ENCODE results near the gene SLC45A1. TPM values are rescaled to one million over a fixed set of nuclear protein-coding genes. Genes with fewer than 3 reads are reported as not detected.

The SLC45A1 gene
- total and polyA plus RNA-seq, 9 of the 15 experiments (the other 6 are each of a cell fraction or from before 2014, with no cell fraction given): not detected

DNA sequence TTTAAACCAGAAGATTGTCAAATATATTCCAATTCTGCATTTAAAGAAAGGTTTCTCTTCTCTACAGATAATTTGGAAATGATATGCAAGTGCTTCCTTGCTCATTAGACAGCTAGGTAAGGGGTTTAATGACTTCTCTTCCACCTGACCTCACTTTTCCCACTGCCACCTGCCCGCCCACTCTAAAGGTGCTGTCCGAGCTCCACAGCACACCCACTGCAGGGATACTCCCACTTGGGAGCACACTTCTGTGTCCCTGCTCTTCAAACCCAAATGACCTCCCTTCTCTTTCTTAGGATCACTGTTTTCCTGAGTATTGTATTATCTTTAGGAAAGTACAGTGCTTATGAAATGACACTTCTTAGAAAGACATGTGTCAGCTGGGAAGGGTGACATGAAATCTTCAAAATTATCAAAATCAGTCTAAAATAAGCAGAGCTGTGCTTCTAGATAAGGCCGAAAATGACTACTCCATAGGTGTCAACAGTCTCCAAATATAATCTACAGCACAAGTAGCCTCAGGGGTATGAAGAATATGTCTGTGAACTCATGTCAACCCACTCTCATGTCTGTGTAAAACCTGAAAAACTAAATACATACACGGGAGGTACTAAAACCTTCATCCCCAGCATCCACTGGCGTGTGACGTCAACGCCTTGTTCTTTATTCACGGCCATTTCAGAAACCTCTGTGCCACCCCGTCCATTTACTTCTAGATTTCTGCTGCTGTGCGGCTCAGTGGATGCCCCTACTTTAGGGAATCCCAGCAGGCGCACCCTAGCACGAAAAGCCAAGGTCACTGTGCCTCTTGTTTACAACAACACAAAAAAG lies 71.0 kb downstream of the SLC45A1 start (continued):
- TF ChIP-seq ZNF224 (CRISPR knock-in tag; IDR thresholded peaks at IDR 0.05) (no peak), ZBTB26 (CRISPR knock-in tag; IDR thresholded peaks at IDR 0.05) (no peak), CREB5 (CRISPR knock-in tag; IDR thresholded peaks at IDR 0.05) (no peak), COPS2 (conservative IDR thresholded peaks at IDR 0.05) (no peak), CBX3 (IDR thresholded peaks at IDR 0.05; ENCODE audit: borderline replicate concordance in 1 of 2, low read length in 2 of 2) (no peak), GABPB1 (CRISPR knock-in tag; IDR thresholded peaks at IDR 0.05) (no peak), ELK1 (CRISPR knock-in tag; IDR thresholded peaks at IDR 0.05) (no peak), ELF1 (tag; IDR thresholded peaks at IDR 0.05) (no peak), ZNF785 (CRISPR knock-in tag; IDR thresholded peaks at IDR 0.05) (no peak), SNRNP70 (optimal IDR thresholded peaks at IDR 0.05; ENCODE audit: low read depth, low read length) (no peak), MAZ (CRISPR knock-in tag; conservative IDR thresholded peaks at IDR 0.05 in 1 of 2, IDR thresholded peaks at IDR 0.05 in 1 of 2) (no peak), ZNF778 (CRISPR knock-in tag; IDR thresholded peaks at IDR 0.05) (no peak), SMARCA5 (IDR thresholded peaks at IDR 0.05) (no peak), JUNB (CRISPR knock-in tag; conservative IDR thresholded peaks at IDR 0.05) (no peak), NFIC (IDR thresholded peaks at IDR 0.05) (peak; percentile 68), RBM15 (IDR thresholded peaks at IDR 0.05; ENCODE audit: insufficient read depth, low read length) (no peak), PTRF (tag; IDR thresholded peaks at IDR 0.05) (no peak), MAX (CRISPR knock-in tag; IDR thresholded peaks at IDR 0.05) (no peak), STAG1 (CRISPR knock-in tag; IDR thresholded peaks at IDR 0.05; ENCODE audit: borderline replicate concordance) (no peak), HNRNPH1 (optimal IDR thresholded peaks at IDR 0.05; ENCODE audit: low read depth, low read length) (no peak)
- TF ChIP-seq, protein P1, sequence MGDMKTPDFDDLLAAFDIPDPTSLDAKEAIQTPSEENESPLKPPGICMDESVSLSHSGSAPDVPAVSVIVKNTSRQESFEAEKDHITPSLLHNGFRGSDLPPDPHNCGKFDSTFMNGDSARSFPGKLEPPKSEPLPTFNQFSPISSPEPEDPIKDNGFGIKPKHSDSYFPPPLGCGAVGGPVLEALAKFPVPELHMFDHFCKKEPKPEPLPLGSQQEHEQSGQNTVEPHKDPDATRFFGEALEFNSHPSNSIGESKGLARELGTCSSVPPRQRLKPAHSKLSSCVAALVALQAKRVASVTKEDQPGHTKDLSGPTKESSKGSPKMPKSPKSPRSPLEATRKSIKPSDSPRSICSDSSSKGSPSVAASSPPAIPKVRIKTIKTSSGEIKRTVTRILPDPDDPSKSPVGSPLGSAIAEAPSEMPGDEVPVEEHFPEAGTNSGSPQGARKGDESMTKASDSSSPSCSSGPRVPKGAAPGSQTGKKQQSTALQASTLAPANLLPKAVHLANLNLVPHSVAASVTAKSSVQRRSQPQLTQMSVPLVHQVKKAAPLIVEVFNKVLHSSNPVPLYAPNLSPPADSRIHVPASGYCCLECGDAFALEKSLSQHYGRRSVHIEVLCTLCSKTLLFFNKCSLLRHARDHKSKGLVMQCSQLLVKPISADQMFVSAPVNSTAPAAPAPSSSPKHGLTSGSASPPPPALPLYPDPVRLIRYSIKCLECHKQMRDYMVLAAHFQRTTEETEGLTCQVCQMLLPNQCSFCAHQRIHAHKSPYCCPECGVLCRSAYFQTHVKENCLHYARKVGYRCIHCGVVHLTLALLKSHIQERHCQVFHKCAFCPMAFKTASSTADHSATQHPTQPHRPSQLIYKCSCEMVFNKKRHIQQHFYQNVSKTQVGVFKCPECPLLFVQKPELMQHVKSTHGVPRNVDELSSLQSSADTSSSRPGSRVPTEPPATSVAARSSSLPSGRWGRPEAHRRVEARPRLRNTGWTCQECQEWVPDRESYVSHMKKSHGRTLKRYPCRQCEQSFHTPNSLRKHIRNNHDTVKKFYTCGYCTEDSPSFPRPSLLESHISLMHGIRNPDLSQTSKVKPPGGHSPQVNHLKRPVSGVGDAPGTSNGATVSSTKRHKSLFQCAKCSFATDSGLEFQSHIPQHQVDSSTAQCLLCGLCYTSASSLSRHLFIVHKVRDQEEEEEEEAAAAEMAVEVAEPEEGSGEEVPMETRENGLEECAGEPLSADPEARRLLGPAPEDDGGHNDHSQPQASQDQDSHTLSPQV (IDR thresholded peaks at IDR 0.05): peak; percentile 75

Measured in K562 (cell line).